GM19351 (cell line): Measurements from ENCODE around the gene NSMCE1.

ENCODE experiments used
- ATAC-seq: cut with Tn5 transposase; IDR thresholded peaks from one replicate; pipeline ENCODE4 v1.9.1; 2021; ENCODE audit warnings: mild to moderate bottlenecking, moderate library complexity; ENCODE audit not compliant: unreplicated experiment

NSMCE1 gene

GRCh38 chr16:27245276-27246172 is 23.0 kb downstream of the NSMCE1 start:
- no peak for ATAC-seq

- no peak for ATAC-seq
Measured at GRCh38 chr16:27244363-27244755, 24.2 kb downstream of the NSMCE1 start.

- ATAC-seq, result no peak
Measured at GRCh38 chr16:27243725-27244362, 24.7 kb downstream of the NSMCE1 start.

GRCh38 chr16:27242868-27243590 is 25.5 kb downstream of the NSMCE1 start:
- ATAC-seq, result no peak

- ATAC-seq, result no peak
Measured at GRCh38 chr16:27242398-27242797, 26.2 kb downstream of the NSMCE1 start.

- ATAC-seq, result no peak
Measured at GRCh38 chr16:27241658-27242057, 26.9 kb downstream of the NSMCE1 start.

- no peak for ATAC-seq
Measured at GRCh38 chr16:27240948-27241531, 27.5 kb downstream of the NSMCE1 start.

- ATAC-seq, result no peak
Measured at GRCh38 chr16:27239906-27240655, 28.5 kb downstream of the NSMCE1 start.

- ATAC-seq, result no peak
Measured at GRCh38 chr16:27239026-27239425, 29.5 kb downstream of the NSMCE1 start.

GRCh38 chr16:27238591-27238990 is 30.0 kb downstream of the NSMCE1 start:
- ATAC-seq, result no peak

GRCh38 chr16:27238016-27238587 is 30.5 kb downstream of the NSMCE1 start:
- ATAC-seq, result peak; percentile 16

- ATAC-seq, result peak; percentile 84
Measured at GRCh38 chr16:27237219-27238015, 31.2 kb downstream of the NSMCE1 start.

GRCh38 chr16:27236635-27237218 is 31.8 kb downstream of the NSMCE1 start:
- peak; percentile 1 for ATAC-seq

GRCh38 chr16:27235938-27236245 is 32.7 kb downstream of the NSMCE1 start:
- ATAC-seq, result no peak

GRCh38 chr16:27235055-27235937 is 33.3 kb downstream of the NSMCE1 start:
- ATAC-seq, result no peak

GRCh38 chr16:27234603-27235002 is 34.0 kb downstream of the NSMCE1 start:
- ATAC-seq, result no peak

- ATAC-seq, result no peak
Measured at GRCh38 chr16:27234171-27234570, 34.4 kb downstream of the NSMCE1 start.

GRCh38 chr16:27233731-27234130 is 34.8 kb downstream of the NSMCE1 start:
- no peak for ATAC-seq
